ENCODE measurements around the gene TCF4.

TCF4 gene

GRCh38 chr18:55566456-55566935, 21.5 kb downstream of the TCF4 start:
- ChIA-PET POLR2A (no interaction called here), CTCF (no interaction called here)
- TF ChIP-seq FOXA1 (IDR thresholded peaks at IDR 0.05), result no peak
- no peak for TF ChIP-seq PKNOX1 (IDR thresholded peaks at IDR 0.05)
- TF ChIP-seq SP1 (IDR thresholded peaks at IDR 0.05), result no peak
- no peak for TF ChIP-seq ZNF384 (IDR thresholded peaks at IDR 0.05)
- no peak for TF ChIP-seq LEF1 (IDR thresholded peaks at IDR 0.05; ENCODE audit: borderline replicate concordance)
- TF ChIP-seq BHLHE40 (IDR thresholded peaks at IDR 0.05; ENCODE audit: borderline replicate concordance), result no peak
- TF ChIP-seq FOXM1 (IDR thresholded peaks at IDR 0.05; ENCODE audit: borderline replicate concordance), result no peak
- no peak for TF ChIP-seq ELF4 (IDR thresholded peaks at IDR 0.05)
- no peak for TF ChIP-seq FOXK2 (IDR thresholded peaks at IDR 0.05)
- no peak for TF ChIP-seq ARNT (IDR thresholded peaks at IDR 0.05)
- no peak for TF ChIP-seq CTBP1 (IDR thresholded peaks at IDR 0.05; ENCODE audit: borderline replicate concordance)
- TF ChIP-seq SUZ12 (IDR thresholded peaks at IDR 0.05), result no peak
- TF ChIP-seq TARDBP (IDR thresholded peaks at IDR 0.05), result no peak
- no peak for TF ChIP-seq L3MBTL2 (conservative IDR thresholded peaks at IDR 0.05)
- no peak for TF ChIP-seq HDGF (IDR thresholded peaks at IDR 0.05; ENCODE audit: borderline replicate concordance)
- no peak for TF ChIP-seq NFRKB (IDR thresholded peaks at IDR 0.05)
- no peak for DNase-seq (ENCODE audit: extremely low spot score)

GRCh38 chr18:55559739-55560138, 28.3 kb downstream of the TCF4 start:
- TF ChIP-seq PKNOX1 (IDR thresholded peaks at IDR 0.05) (no peak), FOXM1 (IDR thresholded peaks at IDR 0.05; ENCODE audit: borderline replicate concordance) (no peak), L3MBTL2 (conservative IDR thresholded peaks at IDR 0.05) (no peak), FOXA1 (IDR thresholded peaks at IDR 0.05) (no peak), ZNF384 (IDR thresholded peaks at IDR 0.05) (no peak), HDGF (IDR thresholded peaks at IDR 0.05; ENCODE audit: borderline replicate concordance) (no peak), NFRKB (IDR thresholded peaks at IDR 0.05) (no peak), LEF1 (IDR thresholded peaks at IDR 0.05; ENCODE audit: borderline replicate concordance) (no peak), BHLHE40 (IDR thresholded peaks at IDR 0.05; ENCODE audit: borderline replicate concordance) (no peak), FOXK2 (IDR thresholded peaks at IDR 0.05) (no peak), CTBP1 (IDR thresholded peaks at IDR 0.05; ENCODE audit: borderline replicate concordance) (no peak), SP1 (IDR thresholded peaks at IDR 0.05) (no peak), ARNT (IDR thresholded peaks at IDR 0.05) (no peak)
- ChIA-PET POLR2A (no interaction called here), CTCF (no interaction called here)
- no peak for DNase-seq (ENCODE audit: extremely low spot score)

GRCh38 chr18:55557211-55557610, 30.8 kb downstream of the TCF4 start:
- TF ChIP-seq CTBP1 (IDR thresholded peaks at IDR 0.05; ENCODE audit: borderline replicate concordance) (no peak), ARNT (IDR thresholded peaks at IDR 0.05) (no peak), FOXM1 (IDR thresholded peaks at IDR 0.05; ENCODE audit: borderline replicate concordance) (no peak), ZNF384 (IDR thresholded peaks at IDR 0.05) (no peak)
- ChIA-PET POLR2A (no interaction called here), CTCF (no interaction called here)
- no peak for DNase-seq (ENCODE audit: extremely low spot score)

GRCh38 chr18:55555395-55556027, 32.5 kb downstream of the TCF4 start:
- DNase-seq (ENCODE audit: extremely low spot score), result no peak
- CTCF ChIA-PET, result no interaction called here
- TF ChIP-seq ZNF384 (IDR thresholded peaks at IDR 0.05) (no peak), FOXK2 (IDR thresholded peaks at IDR 0.05) (no peak), SP1 (IDR thresholded peaks at IDR 0.05) (no peak), ELF4 (IDR thresholded peaks at IDR 0.05) (no peak), SUZ12 (IDR thresholded peaks at IDR 0.05) (no peak), LEF1 (IDR thresholded peaks at IDR 0.05; ENCODE audit: borderline replicate concordance) (no peak), FOXA1 (IDR thresholded peaks at IDR 0.05) (no peak), L3MBTL2 (conservative IDR thresholded peaks at IDR 0.05) (no peak), NFRKB (IDR thresholded peaks at IDR 0.05) (no peak), PKNOX1 (IDR thresholded peaks at IDR 0.05) (no peak), BHLHE40 (IDR thresholded peaks at IDR 0.05; ENCODE audit: borderline replicate concordance) (no peak), TARDBP (IDR thresholded peaks at IDR 0.05) (no peak), CTBP1 (IDR thresholded peaks at IDR 0.05; ENCODE audit: borderline replicate concordance) (no peak), HDGF (IDR thresholded peaks at IDR 0.05; ENCODE audit: borderline replicate concordance) (no peak), ARNT (IDR thresholded peaks at IDR 0.05) (no peak), FOXM1 (IDR thresholded peaks at IDR 0.05; ENCODE audit: borderline replicate concordance) (no peak)
- POLR2A ChIA-PET, result no interaction called here

GRCh38 chr18:55552526-55553189, 35.3 kb downstream of the TCF4 start:
- POLR2A ChIA-PET, result no interaction called here
- no peak for DNase-seq (ENCODE audit: extremely low spot score)
- TF ChIP-seq PKNOX1 (IDR thresholded peaks at IDR 0.05), result no peak
- no peak for TF ChIP-seq BHLHE40 (IDR thresholded peaks at IDR 0.05; ENCODE audit: borderline replicate concordance)
- no peak for TF ChIP-seq ZNF384 (IDR thresholded peaks at IDR 0.05)
- TF ChIP-seq ELF4 (IDR thresholded peaks at IDR 0.05), result no peak
- TF ChIP-seq CTBP1 (IDR thresholded peaks at IDR 0.05; ENCODE audit: borderline replicate concordance), result no peak
- no peak for TF ChIP-seq TARDBP (IDR thresholded peaks at IDR 0.05)
- TF ChIP-seq SUZ12 (IDR thresholded peaks at IDR 0.05), result no peak
- no peak for TF ChIP-seq L3MBTL2 (conservative IDR thresholded peaks at IDR 0.05)
- TF ChIP-seq NFRKB (IDR thresholded peaks at IDR 0.05), result no peak
- no peak for TF ChIP-seq HDGF (IDR thresholded peaks at IDR 0.05; ENCODE audit: borderline replicate concordance)
- CTCF ChIA-PET, result no interaction called here

Data from HEK293T (cell line).